Prostate gland (tissue), 2 donors: ENCODE results near the gene MCTS1. TPM values are rescaled to one million over a fixed set of nuclear protein-coding genes. Genes with fewer than 3 reads are reported as not detected.

Source experiments
- DNase-seq: peaks from one replicate; pipeline ENCODE4 v3.0.0-alpha.2; 2019; ENCODE audit warnings: low spot score
- H3K27ac ChIP-seq, 2 donors: fragments of 200-600 bp; sonication (generic); 2 replicates each; pipeline ENCODE4 v1.5.1; 2017 to 2019
- H3K27me3 ChIP-seq: fragments of 200-600 bp; sonication (generic); replicated peaks from 2 replicates; pipeline ENCODE4 v1.5.1; 2019; ENCODE audit not compliant: insufficient read depth
- H3K36me3 ChIP-seq, 2 donors: fragments of 200-600 bp; sonication (generic); 1 replicate in 1 of 2; 2 replicates in 1 of 2; pipeline versions ENCODE4 v1.5.1 to v1.8.1; 2017 to 2019
- H3K4me1 ChIP-seq: fragments of 200-600 bp; sonication (generic); replicated peaks from 2 replicates; pipeline ENCODE4 v1.5.1; 2019
- H3K4me3 ChIP-seq, 2 donors: fragments of 200-600 bp; sonication (generic); 2 replicates each; pipeline ENCODE4 v1.5.1; 2017 to 2019
- H3K9me3 ChIP-seq: fragments of 200-600 bp; sonication (generic); 2 replicates; pipeline ENCODE4 v1.5.1; 2017
- CTCF ChIP-seq, 4 experiments: fragments of 200-600 bp in 2 of 4; fragments of 450-650 bp in 2 of 4; sonication (generic) in 2 of 4; IDR thresholded peaks; 1 replicate in 3 of 4; 2 replicates in 1 of 4; pipeline ENCODE4 v1.5.1; 2016 to 2019; ENCODE audit warnings: antibody characterized with exemption in 4 of 4, mild to moderate bottlenecking in 2 of 4, moderate library complexity in 2 of 4
- POLR2A ChIP-seq: fragments of 450-650 bp; IDR thresholded peaks from one replicate; pipeline ENCODE4 v1.6.1; 2016; ENCODE audit warnings: antibody characterized with exemption, mild to moderate bottlenecking
- POLR2AphosphoS5 ChIP-seq: sonication (generic); formaldehyde crosslinking; IDR thresholded peaks from one replicate; pipeline ENCODE4 v1.6.1; 2017; ENCODE audit warnings: antibody characterized with exemption
- WGBS: methylation state at CpG from one replicate; pipeline ENCODE4 v1.1.5; 2018; 5-methylcytosine and 5-hydroxymethylcytosine counted together
- intact Hi-C: fragments of 100-400 bp; cut with DNase I; formaldehyde crosslinking; loops from one replicate; pipeline ENCODE4 v1.14.2; 2022
- total RNA-seq, 2 donors: library from RNA; depleted of rRNA; stranded (reverse); fragments of >200 nt; gene quantifications; one replicate each; pipeline ENCODE4 v1.1.0, GENCODE V29; 2016

MCTS1 gene, protein sequence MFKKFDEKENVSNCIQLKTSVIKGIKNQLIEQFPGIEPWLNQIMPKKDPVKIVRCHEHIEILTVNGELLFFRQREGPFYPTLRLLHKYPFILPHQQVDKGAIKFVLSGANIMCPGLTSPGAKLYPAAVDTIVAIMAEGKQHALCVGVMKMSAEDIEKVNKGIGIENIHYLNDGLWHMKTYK
- total RNA-seq, result 10 to 100 TPM; 17.5 to 23.6 TPM

DNA sequence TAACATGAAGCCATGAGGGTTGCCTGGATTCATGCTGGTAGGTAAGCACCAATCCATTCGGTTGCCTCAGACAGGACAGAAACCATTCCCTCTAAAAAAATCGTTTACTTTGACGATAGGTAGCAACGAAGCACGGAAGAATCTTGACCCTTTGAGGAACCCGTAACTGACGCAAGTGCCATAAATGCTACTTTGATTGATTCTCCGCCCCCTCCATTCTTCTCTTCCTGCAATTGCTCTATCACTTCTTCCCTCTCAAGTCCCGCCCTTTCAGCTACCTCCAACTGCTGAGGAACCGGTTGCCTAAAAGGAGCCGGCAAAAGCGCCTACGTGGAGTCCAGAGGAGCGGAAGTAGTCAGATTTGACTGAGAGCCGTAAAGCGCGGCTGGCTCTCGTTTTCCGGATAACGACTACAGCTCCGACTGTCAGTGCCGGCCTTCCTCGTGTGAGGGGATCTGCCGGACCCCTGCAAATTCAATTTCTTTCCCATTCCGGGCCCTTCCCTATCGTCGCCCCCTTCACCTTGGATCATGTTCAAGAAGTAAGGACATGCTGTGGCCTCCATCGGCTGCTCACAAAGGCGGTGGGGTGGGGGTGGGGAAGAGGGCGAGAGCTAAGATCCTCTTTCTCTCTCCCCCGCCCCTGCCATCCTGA is at the start of gene MCTS1:
Gene MCTS1, plus strand, starts transcription at position 395 of the 654 bp plus-strand sequence. Its CDS starts 136 bp downstream, at position 531.
- intact Hi-C loops, result loop anchor here (1.0 to 2.0 kb wide), 2 partner anchors 25 to 43 kb away; no protein-coding TSS in a partner anchor

GRCh38 chrX:120556251-120556650 is 47.6 kb upstream of the MCTS1 start:
- intact Hi-C loops, result no loop called here
- TF ChIP-seq POLR2A (no peak), POLR2AphosphoS5 (no peak), CTCF (IDR thresholded peaks at IDR 0.05) (no peak)
- WGBS, result 33% methylated on average over 5 of the region's 5 CpGs

More for the DNA sequence above, at the start of gene MCTS1:
- TF ChIP-seq POLR2AphosphoS5 (peak; percentile 87), CTCF (IDR thresholded peaks at IDR 0.05) (no peak), POLR2A (peak; percentile 35)
- H3K27ac ChIP-seq, result peak within 1 kb of the TSS; percentile 81
- H3K27me3 ChIP-seq, result no peaks in the 10 kb centered on the region
- no peaks in the 10 kb centered on the region for H3K36me3 ChIP-seq
- 2% methylated on average over 31 of the region's 31 CpGs for WGBS
- H3K9me3 ChIP-seq, result no peaks in the 10 kb centered on the region
- peak; percentile 83 for DNase-seq
- no peaks in the 10 kb centered on the region for H3K4me1 ChIP-seq
- peak within 1 kb of the TSS; percentile 42 to 45 for H3K4me3 ChIP-seq

GRCh38 chrX:120559804-120560203 is 44.1 kb upstream of the MCTS1 start:
- no peak for TF ChIP-seq POLR2AphosphoS5
- TF ChIP-seq POLR2A, result no peak
- no peak for TF ChIP-seq CTCF (IDR thresholded peaks at IDR 0.05)
- Histone ChIP-seq H3K27me3 (no peaks in the 10 kb centered on the region), H3K36me3 (no peaks in the 10 kb centered on the region), H3K4me1 (no peaks in the 10 kb centered on the region), H3K9me3 (no peaks in the 10 kb centered on the region), H3K27ac (peak overlapping the region; percentile 97 to 98), H3K4me3 (peak overlapping the region; percentile 56 to 59)
- WGBS, result 0% methylated on average over 7 of the region's 7 CpGs
- intact Hi-C loops, result no loop called here
- DNase-seq, result no peak

More at GRCh38 chrX:120556251-120556650, 47.6 kb upstream of the MCTS1 start:
- Histone ChIP-seq H3K4me3 (no peak overlapping the region), H3K36me3 (no peaks in the 10 kb centered on the region), H3K27me3 (no peaks in the 10 kb centered on the region), H3K27ac (no peak overlapping the region), H3K9me3 (no peaks in the 10 kb centered on the region), H3K4me1 (no peaks in the 10 kb centered on the region)
- no peak for DNase-seq

GRCh38 chrX:120560405-120560841 is 43.5 kb upstream of the MCTS1 start:
- H3K4me1 ChIP-seq, result no peaks in the 10 kb centered on the region
- DNase-seq, result peak; percentile 20
- peak overlapping the region; percentile 97 to 98 for H3K27ac ChIP-seq
- 0% methylated on average over 10 of the region's 10 CpGs for WGBS
- no peaks in the 10 kb centered on the region for H3K9me3 ChIP-seq
- intact Hi-C loops, result no loop called here
- no peaks in the 10 kb centered on the region for H3K27me3 ChIP-seq
- TF ChIP-seq CTCF (IDR thresholded peaks at IDR 0.05) (no peak), POLR2A (no peak)
- peak overlapping the region; percentile 56 to 59 for H3K4me3 ChIP-seq
- H3K36me3 ChIP-seq, result no peaks in the 10 kb centered on the region
